HCT116 (cell line): ENCODE data around the gene HHIPL1. TPM values are rescaled to one million over a fixed set of nuclear protein-coding genes. Genes with fewer than 3 reads are reported as not detected.

Experiments used
- ATAC-seq: fragments of 200-7000 bp; cut with Tn5 transposase; 2 replicates; pipeline ENCODE4 v1.9.1; 2020; ENCODE audit warnings: mild to moderate bottlenecking, moderate library complexity
- BruUV-seq: library from RNA; stranded (reverse); fragments of 400-500 nt; replicated peaks from 2 replicates; lab custom pipeline; 2021; lab: Mats Ljungman, UMichigan
- CTCF ChIA-PET: fragments of 300-600 bp; sonication (Branson Sonifier 250); formaldehyde crosslinking; loops from one replicate; lab custom pipeline; 2021; ENCODE audit warnings: antibody characterized with exemption; lab: Charles Lee
- POLR2A ChIA-PET: fragments of 300-600, 350-600 bp; sonication (Branson Sonifier 250); formaldehyde crosslinking; loops from one replicate; lab custom pipeline; 2021; ENCODE audit warnings: antibody characterized with exemption; lab: Charles Lee
- RAD21 ChIA-PET, 2 experiments: fragments of 300-600 bp; sonication (Branson Sonifier 250); formaldehyde crosslinking; loops; one replicate each; lab custom pipeline; 2023; ENCODE audit warnings: low total read pairs in 2 of 2; ENCODE audit not compliant: uncharacterized antibody in 2 of 2, unreplicated experiment in 2 of 2, low non-redundant PET in 1 of 2; lab: Charles Lee
- DNase-seq: peaks from one replicate; pipeline ENCODE4 v3.0.0-alpha.2; 2010; ENCODE audit warnings: low read depth, low spot score
- H2AFZ ChIP-seq: fragments of 200-600 bp; shearing (Covaris generic), sonication (generic); 2 replicates; pipeline ENCODE4 v1.6.1; 2017; ENCODE audit warnings: low read depth, mixed run types, mixed read lengths, antibody characterized with exemption, low read length; ENCODE audit not compliant: poor library complexity, severe bottlenecking
- H3K27ac ChIP-seq: 2 replicates; pipeline ENCODE4 v1.5.1; 2012; ENCODE audit warnings: low read depth, low read length
- H3K27me3 ChIP-seq: fragments of 200-600 bp; sonication (generic); 2 replicates; pipeline ENCODE4 v1.6.1; 2016; ENCODE audit warnings: mixed run types, low read length, mixed read lengths; ENCODE audit not compliant: insufficient read depth
- H3K36me3 ChIP-seq, 2 experiments: fragments of 200-500 bp in 1 of 2; fragments of 200-600 bp in 1 of 2; sonication (Bioruptor generic) in 1 of 2; sonication (generic) in 1 of 2; 2 replicates each; pipeline versions ENCODE4 v1.5.1 to v1.6.1; 2014 to 2016; ENCODE audit warnings: low read length in 2 of 2, inconsistent platforms in 1 of 2, mixed read lengths in 1 of 2, mixed run types in 1 of 2; ENCODE audit not compliant: insufficient read depth in 2 of 2, control insufficient read depth in 1 of 2
- H3K4me1 ChIP-seq, 2 experiments: fragments of 200-600 bp in 1 of 2; sonication (generic) in 1 of 2; 2 replicates each; pipeline versions ENCODE4 v1.5.1 to v1.6.1; 2012 to 2017; ENCODE audit warnings: low read length in 2 of 2, inconsistent platforms in 1 of 2, mild to moderate bottlenecking in 1 of 2, mixed read lengths in 1 of 2, mixed run types in 1 of 2, moderate library complexity in 1 of 2; ENCODE audit not compliant: insufficient read depth in 2 of 2, control insufficient read depth in 1 of 2
- H3K4me2 ChIP-seq: fragments of 200-600 bp; sonication (generic); 2 replicates; pipeline ENCODE4 v1.6.1; 2017; ENCODE audit warnings: mixed run types, low read length, mixed read lengths
- H3K4me3 ChIP-seq, 2 experiments: fragments of 200-600 bp in 1 of 2; sonication (generic) in 1 of 2; replicated peaks in 1 of 2; 2 replicates each; pipeline ENCODE4 v1.5.1; 2011 to 2016; ENCODE audit warnings: low read length in 2 of 2, control low read depth in 1 of 2, low read depth in 1 of 2, mild to moderate bottlenecking in 1 of 2, mixed read lengths in 1 of 2, mixed run types in 1 of 2
- H3K79me2 ChIP-seq: fragments of 200-600 bp; sonication (generic); 2 replicates; pipeline ENCODE4 v1.6.1; 2017; ENCODE audit warnings: mild to moderate bottlenecking, mixed run types, low read length, moderate library complexity, mixed read lengths; ENCODE audit not compliant: insufficient read depth
- H3K9ac ChIP-seq: fragments of 200-600 bp; sonication (generic); 2 replicates; pipeline ENCODE4 v1.6.1; 2016; ENCODE audit warnings: low read length, mixed read lengths
- H3K9me2 ChIP-seq: fragments of 200-600 bp; sonication (generic), shearing (Covaris generic); 2 replicates; pipeline ENCODE4 v1.6.1; 2017; ENCODE audit warnings: mixed run types, mild to moderate bottlenecking, moderate library complexity; ENCODE audit not compliant: insufficient read depth
- H3K9me3 ChIP-seq, 2 experiments: fragments of 200-500 bp in 1 of 2; fragments of 200-600 bp in 1 of 2; sonication (Bioruptor generic) in 1 of 2; sonication (generic) in 1 of 2; 2 replicates each; pipeline ENCODE4 v1.6.1; 2014 to 2017; ENCODE audit warnings: low read length in 2 of 2, mixed read lengths in 2 of 2, inconsistent platforms in 1 of 2, low read depth in 1 of 2, mild to moderate bottlenecking in 1 of 2, mixed run types in 1 of 2, moderate library complexity in 1 of 2; ENCODE audit not compliant: control insufficient read depth in 1 of 2, insufficient read depth in 1 of 2
- H4K20me1 ChIP-seq: fragments of 200-600 bp; sonication (generic), shearing (Covaris generic); 2 replicates; pipeline ENCODE4 v1.6.1; 2017; ENCODE audit warnings: mixed run types, mild to moderate bottlenecking, moderate library complexity; ENCODE audit not compliant: insufficient read depth
- ATF3 ChIP-seq: IDR thresholded peaks from 2 replicates; pipeline ENCODE4 v1.6.1; 2012
- CEBPB ChIP-seq: IDR thresholded peaks from 2 replicates; pipeline ENCODE4 v1.6.1; 2012; ENCODE audit warnings: low read depth
- MAX ChIP-seq: IDR thresholded peaks from 2 replicates; pipeline ENCODE4 v1.6.1; 2012
- RAD21 ChIP-seq: IDR thresholded peaks from 2 replicates; pipeline ENCODE4 v1.6.1; 2012; ENCODE audit warnings: low read depth, mild to moderate bottlenecking
- REST ChIP-seq: IDR thresholded peaks from 2 replicates; pipeline ENCODE4 v1.6.1; 2012; ENCODE audit warnings: low read depth
- SRF ChIP-seq: IDR thresholded peaks from 2 replicates; pipeline ENCODE4 v1.6.1; 2012; ENCODE audit warnings: low read depth
- TCF7L2 ChIP-seq: IDR thresholded peaks from 2 replicates; pipeline ENCODE4 v1.7.0; 2011; ENCODE audit warnings: borderline replicate concordance, inconsistent platforms; ENCODE audit not compliant: insufficient read depth, insufficient read length; ENCODE audit errors: extremely low read depth
- YY1 ChIP-seq: IDR thresholded peaks from 2 replicates; pipeline ENCODE4 v1.6.1; 2011; ENCODE audit warnings: low read length, low read depth, moderate library complexity, mild to moderate bottlenecking; ENCODE audit not compliant: insufficient replicate concordance; ENCODE audit errors: extremely low read depth
- intact Hi-C: fragments of 100-400 bp; cut with micrococcal nuclease; formaldehyde crosslinking; loops from 2 replicates; pipeline ENCODE4 v1.10.0; 2022
- total RNA-seq: library from RNA; stranded (reverse); gene quantifications from one replicate; pipeline ENCODE4 v1.2.1, GENCODE V29; 2021; ENCODE audit not compliant: unreplicated experiment

HHIPL1 gene
- total RNA-seq, 1 experiment from 2014 or later, result not detected

- no peak for ATAC-seq
- CTCF ChIA-PET, result no interaction called here
- no peak overlapping the region for H2AFZ ChIP-seq
Observed at GRCh38 chr14:99609245-99610170, 35.4 kb upstream of the HHIPL1 start.

More at GRCh38 chr14:99609245-99610170, 35.4 kb upstream of the HHIPL1 start:
- intact Hi-C loops, result no loop called here
- ChIA-PET RAD21 (no interaction called here), POLR2A (no interaction called here)
- H3K4me3 ChIP-seq, result no peak overlapping the region
- H3K36me3 ChIP-seq, result no peaks in the 10 kb centered on the region
- no peak overlapping the region for H3K9ac ChIP-seq
- H4K20me1 ChIP-seq, result no peaks in the 10 kb centered on the region
- H3K9me2 ChIP-seq, result no peaks in the 10 kb centered on the region
- no peaks in the 10 kb centered on the region for H3K79me2 ChIP-seq
- H3K4me1 ChIP-seq, result peaks cover 12 to 16% of the 10 kb centered on the region in 2 experiments
- no peaks in the 10 kb centered on the region for H3K9me3 ChIP-seq
- TF ChIP-seq RAD21 (no peak), MAX (no peak), REST (no peak), CEBPB (no peak), SRF (no peak), YY1 (no peak), TCF7L2 (no peak), ATF3 (no peak)
- no peak overlapping the region for H3K4me2 ChIP-seq
- DNase-seq, result no peak
- H3K27ac ChIP-seq, result no peak overlapping the region
- no TSS peak for BruUV-seq
- H3K27me3 ChIP-seq, result no peaks in the 10 kb centered on the region
